G401 (cell line): ENCODE results near the gene TMPRSS4. TPM values are rescaled to one million over a fixed set of nuclear protein-coding genes. Genes with fewer than 3 reads are reported as not detected.

ENCODE experiments used
- DNase-seq: peaks from one replicate; pipeline ENCODE4 v3.0.0-alpha.2; 2015; ENCODE audit warnings: low spot score
- in situ Hi-C: cut with HindIII; loops from 2 replicates; pipeline ENCODE4 v1.10.0; 2016; ENCODE audit warnings: low sequenced_read_pairs, mixed read lengths
- total RNA-seq: library from RNA; depleted of rRNA; stranded (reverse); fragments of >200 nt; shearing (Covaris generic); gene quantifications from 2 replicates; pipeline ENCODE4 v1.2.3, GENCODE V29; 2014

Gene TMPRSS4
- total RNA-seq, 1 experiment from 2014 or later, result not detected

DNA sequence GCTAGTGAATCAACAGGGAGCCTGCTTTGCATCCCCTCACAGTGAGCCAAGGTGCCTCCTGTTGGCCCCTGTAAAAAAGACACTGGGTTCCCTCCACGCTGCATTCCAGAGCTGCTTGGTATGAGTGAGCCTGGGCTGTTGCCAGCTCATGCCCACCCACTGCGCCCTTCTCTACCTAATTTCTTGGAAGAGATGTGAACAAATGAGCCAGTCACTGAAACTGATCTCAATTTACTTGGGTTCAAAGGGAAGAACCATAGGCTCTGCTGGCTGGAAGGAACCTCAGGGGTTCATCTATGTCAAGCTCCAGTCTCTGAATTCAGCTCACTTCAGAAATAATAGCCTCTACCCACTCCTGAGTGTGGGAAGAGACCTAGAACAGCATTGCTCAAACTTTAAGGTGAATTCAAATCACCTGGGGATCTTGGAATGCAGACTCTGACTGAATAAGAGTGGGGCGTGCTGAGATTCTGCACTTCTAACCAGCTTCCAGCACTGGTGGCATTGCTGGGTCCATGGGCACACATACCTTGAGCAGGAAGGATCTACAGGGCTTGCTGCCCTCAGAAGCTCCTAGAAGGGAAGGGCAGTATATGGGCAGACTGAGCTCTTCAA lies 5.4 kb upstream of the TMPRSS4 start:
- in situ Hi-C loops, result no loop called here
- no peak for DNase-seq

DNA sequence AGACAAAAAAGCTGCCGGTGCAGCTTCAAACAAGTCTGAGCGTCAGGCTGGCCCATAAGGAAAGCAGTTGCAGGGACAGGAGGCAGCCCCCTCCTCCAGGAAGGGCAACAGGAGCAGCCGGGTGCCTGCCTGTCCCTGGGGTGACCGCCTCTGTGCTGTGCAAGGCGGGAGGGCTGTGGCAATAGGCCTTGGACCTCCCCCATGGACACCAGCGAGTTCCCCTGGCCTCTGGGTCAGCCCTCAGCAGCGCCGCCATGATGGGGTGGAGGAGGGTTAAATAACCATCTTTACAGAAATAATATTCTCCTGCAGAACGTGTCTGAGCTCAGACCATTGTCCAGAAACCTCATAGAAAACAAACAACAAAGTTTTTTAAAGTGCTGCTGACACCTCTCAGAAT lies 3.3 kb upstream of the TMPRSS4 start:
- no peak for DNase-seq
- in situ Hi-C loops, result no loop called here

DNA sequence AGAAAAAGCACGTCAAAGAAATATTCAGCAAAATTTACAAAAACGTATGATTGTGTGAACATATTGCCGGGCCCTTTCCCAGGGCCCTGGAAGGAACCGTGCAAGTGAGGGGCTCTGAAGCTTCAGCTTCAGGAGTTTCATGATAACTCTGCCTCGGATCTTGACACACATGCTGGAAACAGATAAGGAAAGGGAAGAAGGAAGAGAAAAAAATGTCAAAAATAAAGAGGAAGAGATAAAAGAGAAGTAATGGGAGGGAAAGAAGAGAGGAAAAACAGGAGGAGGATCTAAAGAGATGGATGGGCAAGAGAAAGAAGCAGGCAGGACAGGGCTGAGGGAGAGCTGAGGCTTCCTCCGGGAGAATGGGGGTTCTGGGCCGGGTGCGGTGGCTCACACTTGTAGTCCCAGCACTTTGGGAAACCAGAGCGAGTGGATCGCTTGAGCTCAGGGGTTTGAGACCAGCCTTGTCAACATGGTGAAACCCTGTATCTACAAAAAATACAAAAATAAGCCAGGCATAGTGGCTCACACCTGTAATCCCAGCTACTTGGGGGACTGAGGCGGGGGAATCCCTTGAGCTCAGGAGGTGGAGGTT lies 2.7 kb upstream of the TMPRSS4 start:
- in situ Hi-C loops, result no loop called here
- DNase-seq, result no peak

DNA sequence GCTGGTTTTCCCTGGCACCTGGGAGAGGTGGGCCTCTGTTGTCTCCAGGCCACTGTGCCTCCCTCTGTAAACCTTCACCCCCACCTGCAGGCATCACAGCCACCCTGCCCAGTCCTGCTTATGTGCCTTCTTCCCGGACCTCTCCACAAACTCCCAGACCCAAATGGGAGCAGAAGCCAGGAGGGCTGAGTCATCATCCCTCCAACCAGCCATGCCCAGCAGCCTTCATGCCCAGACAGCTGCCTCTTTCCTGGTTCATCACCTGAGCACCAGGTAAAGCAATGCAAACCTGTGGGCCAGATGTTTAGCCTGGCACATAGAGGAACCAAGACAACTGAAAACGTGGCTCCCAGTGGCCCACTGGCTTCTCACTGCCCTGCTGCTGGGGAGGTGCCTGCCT lies 2.1 kb upstream of the TMPRSS4 start:
- in situ Hi-C loops, result no loop called here
- DNase-seq, result no peak

DNA sequence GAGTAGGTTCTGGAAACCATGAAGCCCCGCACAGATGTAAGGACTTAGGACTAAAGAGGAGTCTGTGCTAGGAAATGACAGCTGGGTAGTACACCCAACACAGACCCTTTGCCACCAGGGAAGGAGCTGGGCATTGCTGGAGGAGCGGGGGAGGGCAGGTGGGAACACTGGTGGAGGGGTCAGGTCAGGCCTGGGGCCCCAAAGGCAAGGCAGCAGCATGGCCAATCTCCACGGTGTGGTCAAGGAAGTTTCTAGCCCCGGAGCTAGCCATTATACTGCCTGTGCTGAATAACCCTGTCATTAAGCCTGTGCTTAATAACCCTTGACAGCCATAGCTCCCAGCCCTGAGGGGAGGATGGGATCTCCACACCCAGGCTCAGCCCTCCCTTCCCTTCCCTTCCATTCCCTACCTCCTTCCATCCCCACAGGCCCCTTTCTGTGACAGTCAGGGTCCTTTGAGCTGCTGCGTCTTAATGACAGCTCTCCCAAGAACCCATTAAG lies 2.1 kb downstream of the TMPRSS4 start:
- in situ Hi-C loops, result no loop called here
- DNase-seq, result no peak

DNA sequence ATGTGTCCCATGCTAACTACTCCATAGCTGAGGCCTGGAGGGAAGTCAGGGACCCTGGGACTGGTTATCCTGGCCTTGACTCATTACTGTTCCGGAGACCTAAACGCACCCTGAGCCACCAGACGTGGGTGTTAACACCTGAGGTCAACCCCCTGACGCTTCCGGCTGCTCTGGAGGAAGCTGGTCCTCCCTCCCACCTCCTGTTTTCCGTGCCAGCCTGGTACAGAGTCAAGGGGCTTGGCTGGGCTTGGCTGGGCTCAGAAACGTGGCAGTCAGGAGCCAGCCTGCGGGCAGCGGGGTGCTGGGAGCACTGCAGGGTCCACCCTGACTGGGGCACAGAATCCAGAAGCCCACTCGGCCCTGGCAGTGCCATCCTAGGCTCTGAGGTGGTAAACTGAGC lies 2.6 kb downstream of the TMPRSS4 start:
- in situ Hi-C loops, result no loop called here

DNA sequence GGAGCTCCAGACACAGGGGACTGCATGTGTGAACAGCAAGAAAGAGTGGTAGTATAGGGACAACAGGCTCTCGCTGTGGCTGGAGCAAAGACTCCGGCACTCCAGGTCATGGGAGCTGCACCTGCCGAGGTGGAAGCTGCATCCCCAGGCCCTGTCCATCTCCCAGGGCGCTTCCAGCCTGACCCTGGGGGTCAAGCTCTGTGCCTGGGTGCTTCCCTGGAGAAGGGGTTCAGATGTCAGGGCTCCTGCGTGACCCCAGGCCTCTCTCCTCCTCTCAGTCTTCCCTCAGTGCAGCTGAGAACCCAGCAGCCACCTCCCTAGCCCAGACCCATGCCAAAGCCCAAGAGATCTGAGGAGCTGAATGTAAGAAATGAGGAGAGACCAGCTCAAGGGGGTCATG lies 3.4 kb downstream of the TMPRSS4 start:
- no peak for DNase-seq
- in situ Hi-C loops, result no loop called here

More for the DNA sequence above, 2.6 kb downstream of the TMPRSS4 start:
- no peak for DNase-seq

DNA sequence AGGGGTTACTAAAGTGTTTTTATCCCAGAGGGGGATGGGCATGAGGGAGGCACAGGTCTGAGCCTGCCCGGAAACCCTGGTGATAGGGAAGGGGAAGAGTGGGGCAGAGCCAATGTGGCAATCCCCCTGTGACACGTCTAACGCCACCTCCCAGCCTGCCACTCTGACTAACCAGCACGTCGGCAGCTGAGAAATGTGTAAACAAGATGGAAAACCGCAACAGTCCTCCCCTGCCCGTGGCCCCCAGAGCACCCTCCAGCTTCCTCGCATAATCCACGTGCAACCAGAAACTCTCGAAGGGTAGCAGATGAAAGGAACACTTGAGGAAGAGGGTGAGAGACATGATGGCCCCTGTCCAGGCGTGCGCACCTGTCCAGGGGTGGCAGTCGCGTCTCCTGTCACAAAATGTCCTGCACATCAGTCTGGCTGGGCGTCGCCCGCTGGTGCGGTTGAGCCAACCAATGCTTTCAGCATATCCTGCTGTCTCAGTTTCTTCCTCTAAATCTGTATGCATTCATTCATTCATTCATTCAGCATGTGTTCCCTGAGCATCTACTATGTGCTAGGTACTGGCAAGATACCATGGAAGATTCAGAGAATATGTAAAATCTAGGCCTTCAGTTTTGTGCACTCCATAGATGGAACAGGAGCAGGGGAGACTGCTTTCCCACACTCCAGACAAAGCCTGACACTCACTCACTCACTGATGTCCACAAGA lies 4.5 kb downstream of the TMPRSS4 start:
- in situ Hi-C loops, result no loop called here

DNA sequence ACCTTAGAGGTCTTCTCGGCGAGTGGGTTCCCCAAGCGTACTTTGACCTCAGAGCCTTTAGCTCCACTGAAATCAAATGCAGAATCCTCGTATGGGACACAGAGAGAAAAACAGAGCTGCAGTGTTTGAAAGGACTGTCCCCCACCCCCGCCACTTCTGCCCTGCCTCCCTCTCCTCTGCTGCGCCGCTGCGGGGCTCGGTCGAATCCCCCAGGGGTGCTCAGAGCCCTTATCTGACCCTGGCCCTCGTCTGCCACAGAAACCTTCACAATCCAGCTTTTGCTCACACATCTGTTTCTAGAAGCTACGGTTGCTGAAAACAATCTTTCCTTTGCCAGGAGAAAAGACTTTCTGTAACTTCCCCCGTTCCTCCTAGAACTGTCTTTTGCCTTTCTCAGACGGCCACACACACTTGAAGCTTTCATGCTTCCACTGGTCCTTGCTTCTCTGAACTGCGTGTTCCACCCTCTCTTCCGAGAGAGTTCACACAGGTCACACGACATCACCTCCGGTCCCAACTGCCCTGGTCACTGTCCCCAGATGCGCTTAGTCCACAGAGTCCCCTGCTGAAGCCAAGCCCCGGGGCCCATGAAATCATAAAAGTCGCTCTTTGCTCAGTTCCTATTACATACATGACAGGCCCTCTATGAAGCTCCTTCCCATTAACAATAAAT lies 6.1 kb downstream of the TMPRSS4 start:
- DNase-seq, result no peak
- in situ Hi-C loops, result no loop called here

More for the DNA sequence above, 4.5 kb downstream of the TMPRSS4 start:
- no peak for DNase-seq

DNA sequence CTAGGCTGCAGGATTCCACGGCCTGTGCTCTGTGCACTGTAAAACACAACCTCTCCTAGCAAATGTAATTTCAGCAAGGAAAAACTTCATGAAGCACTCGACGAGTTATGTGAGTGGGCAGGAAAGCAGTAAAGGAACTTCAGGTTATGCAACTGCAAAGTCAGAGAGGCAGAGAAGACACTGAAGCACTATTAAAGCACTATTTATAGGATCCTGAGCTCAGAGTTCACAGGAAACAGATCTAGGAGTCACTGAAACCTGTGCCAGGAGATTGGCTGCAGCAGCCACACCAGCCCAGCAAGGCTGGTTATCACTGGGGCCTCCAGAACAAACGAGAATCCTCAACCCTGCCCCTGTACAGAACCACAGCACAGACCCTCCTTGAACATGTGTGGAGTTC lies 7.4 kb downstream of the TMPRSS4 start:
- in situ Hi-C loops, result no loop called here
- DNase-seq, result no peak

DNA sequence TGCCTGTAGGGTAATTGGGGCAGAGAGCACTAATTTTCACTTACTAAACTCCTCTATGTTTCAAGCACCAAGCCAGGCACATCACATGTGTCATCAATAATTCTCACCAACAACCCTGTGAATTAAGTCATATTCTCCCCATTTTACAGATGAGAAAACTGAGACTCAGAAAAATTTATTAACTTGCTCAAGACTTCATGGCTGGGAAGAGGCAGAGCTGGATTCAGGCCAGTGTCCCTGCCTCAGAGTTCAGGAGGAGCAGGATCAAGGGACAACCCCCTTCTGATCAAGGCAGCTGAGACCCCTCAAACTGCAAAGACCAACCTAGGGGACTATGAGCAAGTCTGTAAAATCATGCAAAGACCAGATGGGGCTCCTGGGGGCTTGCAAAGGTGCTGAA lies 7.8 kb downstream of the TMPRSS4 start:
- DNase-seq, result no peak
- in situ Hi-C loops, result no loop called here

DNA sequence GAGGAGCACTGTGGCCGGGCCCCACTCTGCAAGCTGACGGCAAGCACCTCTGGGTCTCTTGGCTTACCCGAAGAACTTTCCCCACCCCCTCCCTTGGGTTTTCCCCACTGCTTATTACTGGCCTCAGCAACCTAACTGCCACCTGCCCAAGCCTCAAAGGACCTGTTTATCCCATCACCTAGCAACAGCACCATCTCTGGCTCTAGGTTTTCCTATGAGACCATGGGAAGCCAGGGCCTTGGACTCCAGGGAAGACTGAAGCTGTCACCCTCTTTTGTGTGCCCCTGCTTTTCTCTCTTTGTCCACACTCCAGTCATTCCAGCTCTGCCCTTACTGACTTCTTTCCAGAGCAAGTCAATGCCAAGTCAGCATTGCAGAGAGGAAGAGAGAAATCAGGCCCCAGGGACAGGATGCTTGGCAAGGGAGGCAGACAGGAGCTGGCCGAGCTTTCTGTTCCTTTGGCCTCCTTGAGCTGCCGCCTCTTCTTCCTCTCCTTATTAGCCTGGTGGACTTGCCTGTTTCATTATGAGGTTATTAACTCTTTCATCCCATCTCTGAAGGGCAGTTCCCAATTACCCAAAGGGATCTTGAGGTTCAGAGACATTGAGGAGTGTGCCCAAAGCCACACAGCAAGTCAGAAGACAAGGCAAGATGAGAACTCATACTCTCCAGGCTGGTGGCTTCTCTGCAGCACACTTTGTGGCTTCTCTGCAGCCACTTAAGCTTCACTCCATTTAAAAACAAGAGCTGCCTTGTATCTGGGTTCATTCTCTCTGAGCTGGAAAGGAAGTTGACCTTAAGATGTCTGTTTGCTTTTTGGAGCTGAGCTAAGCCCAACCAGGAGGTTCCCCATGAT lies 10.3 kb downstream of the TMPRSS4 start, which contains the start of gene SMIM35:
Gene SMIM35 (minus strand): TSS at position 51 of the 856 bp plus-strand sequence. CDS start 206 bp downstream, outside the sequence.
- in situ Hi-C loops, result no loop called here
- DNase-seq, result no peak

DNA sequence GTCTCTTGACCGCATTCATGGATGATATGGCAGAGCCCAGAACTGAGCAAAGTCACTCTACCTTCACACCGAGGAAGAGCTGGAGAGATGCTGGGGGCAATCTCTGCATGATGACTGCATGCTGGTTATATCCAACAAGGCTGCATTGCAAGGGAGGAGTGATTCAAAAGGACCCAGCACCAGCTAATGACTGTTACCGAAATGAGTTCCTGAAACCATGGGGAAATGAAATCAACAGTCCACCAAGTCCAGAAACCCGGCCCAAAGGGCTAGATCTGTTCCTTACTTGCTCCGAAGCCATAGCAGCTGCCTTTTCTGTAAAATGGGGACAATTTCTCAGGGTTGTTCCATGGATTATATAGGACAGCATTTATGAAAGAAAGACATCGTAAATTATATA lies 11.1 kb downstream of the TMPRSS4 start:
- in situ Hi-C loops, result no loop called here
- no peak for DNase-seq

DNA sequence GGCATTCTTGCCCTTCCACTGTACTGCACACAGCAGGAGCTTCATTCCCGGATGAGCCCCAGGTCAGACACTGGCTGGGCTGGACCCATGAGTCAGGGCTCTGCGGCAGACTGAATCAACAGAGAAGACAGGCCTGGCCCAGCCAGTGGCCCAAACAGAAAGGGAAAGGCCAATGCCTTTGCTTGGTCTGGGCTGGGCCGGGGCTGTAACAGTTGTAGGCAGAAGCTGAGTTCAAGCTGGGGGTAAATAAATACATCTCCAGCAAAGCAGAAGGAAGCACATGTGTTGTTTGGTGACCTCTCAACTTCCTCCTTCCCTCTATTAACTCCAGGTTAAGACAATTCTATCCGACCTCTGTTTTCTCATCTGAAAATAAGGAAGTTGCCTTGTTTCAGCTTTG lies 11.7 kb downstream of the TMPRSS4 start:
- in situ Hi-C loops, result no loop called here
- DNase-seq, result no peak

DNA sequence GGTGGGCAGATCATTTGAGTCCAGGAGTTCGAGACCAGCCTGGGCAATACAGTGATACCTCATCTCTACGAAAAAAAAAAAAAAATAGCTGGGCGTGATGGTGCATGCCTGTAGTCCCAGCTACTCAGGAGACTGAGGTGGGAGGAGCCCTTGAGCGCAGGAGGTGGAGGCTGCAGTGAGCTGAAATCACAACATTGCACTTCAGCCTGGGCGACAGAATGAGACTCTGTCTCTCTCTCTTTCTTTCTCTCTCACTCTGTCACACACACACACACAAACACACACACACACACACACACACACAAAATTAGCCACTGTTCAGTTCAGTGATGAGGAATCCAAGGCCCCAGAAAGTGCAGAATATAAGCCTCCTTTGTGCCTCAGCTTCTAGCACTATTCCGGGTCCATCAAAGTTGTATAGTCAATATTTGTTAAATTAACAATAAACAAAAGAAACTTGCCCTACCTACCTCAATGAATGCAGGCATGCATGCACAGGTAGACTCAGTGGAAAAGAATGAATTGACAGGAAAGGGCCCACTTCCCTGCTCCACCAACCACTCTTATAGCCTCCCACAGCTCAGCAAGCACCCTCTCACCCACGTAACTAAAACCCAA lies 13.8 kb downstream of the TMPRSS4 start:
- in situ Hi-C loops, result no loop called here

DNA sequence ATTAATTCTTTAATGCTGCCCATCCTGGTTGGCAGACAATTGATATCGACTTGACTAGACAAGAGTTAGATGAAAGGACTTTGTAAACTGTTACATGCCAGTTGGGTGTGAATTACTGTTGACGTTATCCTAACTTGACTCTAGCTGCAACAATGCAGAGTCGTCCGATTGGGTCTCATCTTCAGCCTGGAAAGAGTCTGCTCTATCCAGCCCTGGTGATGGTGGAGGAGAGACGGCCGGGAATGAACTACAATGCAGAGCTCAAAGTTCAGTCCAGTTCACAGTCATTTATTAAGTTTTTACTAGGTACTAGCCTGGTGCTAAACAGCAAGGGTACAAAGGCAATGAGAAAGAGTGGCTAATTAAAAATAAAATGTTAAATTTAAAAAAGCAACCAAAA lies 14.8 kb downstream of the TMPRSS4 start:
- no peak for DNase-seq
- in situ Hi-C loops, result no loop called here

More for the DNA sequence above, 13.8 kb downstream of the TMPRSS4 start:
- DNase-seq, result no peak

DNA sequence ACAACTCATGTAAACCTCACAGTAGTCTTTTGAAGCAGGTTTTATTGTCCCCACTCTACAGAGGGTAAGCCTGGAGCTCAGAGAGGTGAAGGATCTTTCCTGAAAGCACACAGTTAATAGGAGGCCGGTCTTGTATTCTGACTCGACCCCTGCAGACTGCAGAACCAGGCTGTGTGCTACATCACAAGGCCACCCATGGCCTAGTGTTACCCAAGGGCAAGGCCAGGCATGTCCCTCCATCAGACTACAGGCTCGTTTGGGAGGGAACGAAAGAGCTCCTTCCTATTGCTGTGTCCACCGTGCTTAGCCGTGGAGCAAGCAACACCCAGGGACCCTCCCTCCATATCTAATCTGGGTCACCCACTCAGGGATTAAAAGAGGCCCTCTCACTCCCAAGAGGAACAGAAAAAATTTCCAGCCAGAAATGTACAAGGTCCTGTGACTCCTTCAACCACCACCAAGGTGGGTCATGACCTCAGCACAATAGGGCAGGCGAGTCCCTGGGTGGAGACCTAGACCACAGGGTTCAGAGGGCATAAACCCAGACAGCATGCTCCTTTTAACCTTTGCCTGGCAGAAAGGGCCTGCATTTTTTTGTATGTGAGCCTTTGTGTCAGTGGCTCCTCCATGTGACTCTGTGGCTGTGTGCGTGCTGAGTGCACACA lies 16.2 kb downstream of the TMPRSS4 start:
- DNase-seq, result no peak
- in situ Hi-C loops, result no loop called here

DNA sequence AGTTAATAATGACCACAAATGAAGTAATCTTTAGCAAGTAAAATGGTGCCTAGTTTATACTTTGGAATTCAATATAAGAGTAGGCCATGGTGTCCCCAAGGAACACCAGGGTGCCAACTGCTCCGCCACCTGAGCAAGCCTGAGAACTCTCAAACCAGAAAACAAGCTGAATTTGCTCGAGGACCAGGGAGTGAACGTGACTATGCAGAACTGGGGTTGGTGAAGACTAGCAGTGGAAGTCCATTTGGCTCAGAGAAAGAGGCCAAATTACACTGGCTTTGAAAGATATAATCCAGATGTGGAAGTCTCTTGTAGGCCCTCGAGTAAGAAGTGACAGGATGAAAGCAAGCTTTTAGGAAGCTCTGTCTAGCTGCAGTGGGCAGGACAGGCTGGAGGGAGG lies 18.6 kb downstream of the TMPRSS4 start:
- in situ Hi-C loops, result no loop called here

More for the DNA sequence above, 18.6 kb downstream of the TMPRSS4 start:
- DNase-seq, result no peak
